Left colon (tissue), 2 donors: ENCODE results near the gene KHDC4. TPM values are rescaled to one million over a fixed set of nuclear protein-coding genes. Genes with fewer than 3 reads are reported as not detected.
"Not testable (repeated sequence)": the region's sequence is repeated elsewhere in the genome, so short reads cannot be mapped to it uniquely, and the experiment has no call there.

Experiments used
- ATAC-seq: fragments of 200-7000 bp; cut with Tn5 transposase; one replicate; pipeline ENCODE4 v1.9.1; 2020; ENCODE audit warnings: mild to moderate bottlenecking, moderate library complexity
- DNase-seq, 2 donors: peaks; one replicate each; pipeline ENCODE4 v3.0.0-alpha.2; 2020
- intact Hi-C, 2 donors: fragments of 100-400 bp; cut with DNase I in 1 of 2; cut with micrococcal nuclease in 1 of 2; formaldehyde crosslinking; loops; one replicate each; pipeline versions ENCODE4 v1.11.2 to v1.14.0; 2022; cut with DNase I, micrococcal nuclease
- total RNA-seq, 2 donors: library from RNA; stranded (reverse); fragmentation: NEBNext Ultra II Directional; extraction: Animal tissue kit (Norgen Biotek cat#: 25700); gene quantifications; one replicate each; pipeline ENCODE4 v1.2.1, GENCODE V29; 2021
- donor health status: DM: no; HTN: no; CAD: no.
- donor health status: DM: yes; HTN: yes; CAD: no.

KHDC4 gene
- total RNA-seq, 2 donors from 2014 or later: 45.6 to 54.1 TPM

DNA sequence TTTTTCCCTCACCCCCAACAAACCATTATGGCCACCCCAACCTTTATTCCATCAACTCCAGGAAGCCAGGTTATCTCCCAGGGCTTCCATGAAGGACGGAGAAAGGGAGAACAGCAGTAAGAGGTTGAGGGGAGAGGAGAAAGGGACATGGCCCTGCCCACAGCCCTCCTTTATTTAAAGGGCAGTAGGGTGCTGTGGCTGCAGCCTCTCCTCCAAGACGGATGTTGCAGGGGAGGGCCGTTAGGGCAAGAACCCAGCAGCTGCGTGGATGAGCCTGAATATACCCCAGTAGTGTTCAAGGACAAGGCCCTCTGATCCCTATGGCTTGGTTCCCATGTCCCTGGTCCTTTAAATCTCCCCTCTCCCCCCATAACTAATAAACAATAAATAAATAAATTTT, 13.1 kb upstream of the KHDC4 start:
- DNase-seq (no peak), ATAC-seq (no peak)
- intact Hi-C loops: no loop called here

DNA sequence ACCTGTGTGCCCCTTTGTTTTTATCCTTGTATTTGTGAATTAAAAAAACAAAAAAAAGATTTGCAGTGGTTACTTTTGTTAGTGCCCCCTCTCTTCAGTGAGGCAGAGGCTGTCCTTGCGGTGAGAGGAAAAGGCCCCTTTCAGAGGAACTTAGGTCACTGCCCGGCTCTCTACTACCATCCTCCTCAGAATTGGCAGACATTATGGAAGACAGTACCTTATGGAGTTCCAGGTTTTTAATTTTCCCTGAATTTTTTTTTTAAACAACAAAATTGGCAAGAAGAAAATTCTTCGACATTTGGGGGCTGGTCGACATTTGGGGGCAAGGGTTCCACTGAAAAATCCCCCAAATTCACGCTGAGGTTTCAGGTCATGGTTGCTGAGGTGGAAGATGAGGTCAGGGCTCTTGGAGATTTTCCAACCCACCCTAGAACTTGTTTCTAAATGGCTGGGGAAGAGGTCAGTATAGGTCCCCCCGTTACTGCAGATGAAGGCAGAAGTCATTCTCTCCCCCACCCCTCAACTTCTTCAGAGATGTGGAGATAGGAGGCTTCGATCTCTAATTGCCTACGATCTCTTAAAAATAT, 12.5 kb upstream of the KHDC4 start:
- intact Hi-C loops: no loop called here
- ATAC-seq (no peak), DNase-seq (no peak)

DNA sequence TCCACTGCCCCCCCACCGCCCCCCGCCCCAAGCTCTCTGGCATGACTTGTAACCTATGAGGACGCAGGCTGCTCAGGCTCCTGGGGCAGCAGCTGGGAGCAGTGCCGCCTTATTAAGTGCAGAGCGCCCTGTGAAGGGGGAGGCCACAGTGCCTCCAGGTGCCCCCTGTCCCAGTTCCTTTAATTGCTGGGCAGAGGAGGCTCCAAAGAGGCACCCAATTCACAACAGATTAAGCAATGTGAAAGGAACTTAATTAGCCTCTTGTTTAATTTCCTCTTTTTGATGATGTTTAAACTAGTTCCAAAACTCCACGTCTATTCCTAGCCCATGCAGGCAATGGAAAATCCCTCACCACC, 10.2 kb upstream of the KHDC4 start:
- ATAC-seq (no peak), DNase-seq (no peak)
- intact Hi-C loops: no loop called here

DNA sequence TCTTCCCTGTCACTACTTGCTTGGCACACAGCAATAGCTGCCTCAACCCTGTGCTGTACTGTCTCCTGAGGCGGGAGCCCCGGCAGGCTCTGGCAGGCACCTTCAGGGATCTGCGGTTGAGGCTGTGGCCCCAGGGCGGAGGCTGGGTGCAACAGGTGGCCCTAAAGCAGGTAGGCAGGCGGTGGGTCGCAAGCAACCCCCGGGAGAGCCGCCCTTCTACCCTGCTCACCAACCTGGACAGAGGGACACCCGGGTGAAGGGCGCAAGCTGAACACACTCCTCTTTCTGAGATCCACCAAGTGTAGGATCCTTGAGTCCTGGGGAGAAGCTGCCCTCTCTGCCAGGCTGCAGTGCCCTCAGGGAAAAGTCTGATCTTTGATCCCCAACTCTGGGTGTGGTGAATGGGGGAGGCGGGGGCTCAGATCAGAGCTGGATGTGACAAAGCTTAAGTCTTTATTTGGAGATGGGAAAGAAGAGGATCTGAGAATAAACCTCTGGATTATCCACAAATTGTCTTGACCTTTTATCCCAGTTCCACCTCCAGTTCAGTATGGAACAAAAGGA, 8.4 kb upstream of the KHDC4 start:
- peak; percentile 75 to 78 for DNase-seq
- intact Hi-C loops: no loop called here
- ATAC-seq: peak; percentile 48

DNA sequence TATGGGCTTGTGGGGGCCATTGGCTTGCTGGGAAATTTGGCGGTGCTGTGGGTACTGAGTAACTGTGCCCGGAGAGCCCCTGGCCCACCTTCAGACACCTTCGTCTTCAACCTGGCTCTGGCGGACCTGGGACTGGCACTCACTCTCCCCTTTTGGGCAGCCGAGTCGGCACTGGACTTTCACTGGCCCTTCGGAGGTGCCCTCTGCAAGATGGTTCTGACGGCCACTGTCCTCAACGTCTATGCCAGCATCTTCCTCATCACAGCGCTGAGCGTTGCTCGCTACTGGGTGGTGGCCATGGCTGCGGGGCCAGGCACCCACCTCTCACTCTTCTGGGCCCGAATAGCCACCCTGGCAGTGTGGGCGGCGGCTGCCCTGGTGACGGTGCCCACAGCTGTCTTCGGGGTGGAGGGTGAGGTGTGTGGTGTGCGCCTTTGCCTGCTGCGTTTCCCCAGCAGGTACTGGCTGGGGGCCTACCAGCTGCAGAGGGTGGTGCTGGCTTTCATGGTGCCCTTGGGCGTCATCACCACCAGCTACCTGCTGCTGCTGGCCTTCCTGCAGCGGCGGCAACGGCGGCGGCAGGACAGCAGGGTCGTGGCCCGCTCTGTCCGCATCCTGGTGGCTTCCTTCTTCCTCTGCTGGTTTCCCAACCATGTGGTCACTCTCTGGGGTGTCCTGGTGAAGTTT, 7.8 kb upstream of the KHDC4 start:
- ATAC-seq (peak; percentile 38), DNase-seq (peak; percentile 47 to 55)
- intact Hi-C loops: no loop called here

DNA sequence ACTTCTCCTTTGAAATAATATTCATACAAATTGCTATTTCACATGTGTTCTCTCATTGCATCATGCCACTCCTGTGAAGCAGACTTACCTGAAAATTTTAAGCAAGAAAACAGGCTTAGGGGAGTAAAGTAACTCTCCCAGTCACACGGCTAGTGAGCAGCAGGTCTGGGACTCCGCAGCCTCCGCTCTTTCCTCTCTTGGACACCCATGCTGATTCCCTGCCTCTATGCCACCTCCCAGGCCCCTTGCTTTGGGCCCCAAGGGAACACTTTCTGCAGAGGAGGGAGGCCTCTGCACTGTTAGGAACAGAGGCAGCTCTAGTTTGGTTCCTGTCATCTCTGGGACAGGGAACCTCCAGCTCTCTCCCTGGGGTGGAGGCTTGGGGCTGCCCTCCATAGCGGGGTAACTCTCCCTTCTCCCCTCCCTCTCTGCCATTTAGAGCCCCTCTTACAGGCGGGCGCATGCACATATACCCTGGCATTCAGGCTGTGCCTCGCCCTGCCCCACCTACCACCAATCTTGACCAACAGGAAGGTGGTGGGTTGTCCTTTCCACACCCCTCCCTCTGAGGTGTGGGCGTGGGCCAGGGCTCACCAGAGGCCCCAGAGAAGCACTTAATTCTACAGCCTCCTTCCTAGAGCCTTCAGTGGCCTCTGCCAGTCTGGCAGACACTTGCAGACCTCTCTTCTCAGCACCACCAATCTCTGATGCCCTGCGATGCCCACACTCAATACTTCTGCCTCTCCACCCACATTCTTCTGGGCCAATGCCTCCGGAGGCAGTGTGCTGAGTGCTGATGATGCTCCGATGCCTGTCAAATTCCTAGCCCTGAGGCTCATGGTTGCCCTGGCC, 7.0 kb upstream of the KHDC4 start, which contains the start of gene RXFP4:
TSS of gene RXFP4 (plus strand) at position 646 of the 852 bp plus-strand sequence. CDS start at position 718, 72 bp downstream.
- intact Hi-C loops: no loop called here
- ATAC-seq (peak; percentile 68), DNase-seq (peak; percentile 87 to 93)

DNA sequence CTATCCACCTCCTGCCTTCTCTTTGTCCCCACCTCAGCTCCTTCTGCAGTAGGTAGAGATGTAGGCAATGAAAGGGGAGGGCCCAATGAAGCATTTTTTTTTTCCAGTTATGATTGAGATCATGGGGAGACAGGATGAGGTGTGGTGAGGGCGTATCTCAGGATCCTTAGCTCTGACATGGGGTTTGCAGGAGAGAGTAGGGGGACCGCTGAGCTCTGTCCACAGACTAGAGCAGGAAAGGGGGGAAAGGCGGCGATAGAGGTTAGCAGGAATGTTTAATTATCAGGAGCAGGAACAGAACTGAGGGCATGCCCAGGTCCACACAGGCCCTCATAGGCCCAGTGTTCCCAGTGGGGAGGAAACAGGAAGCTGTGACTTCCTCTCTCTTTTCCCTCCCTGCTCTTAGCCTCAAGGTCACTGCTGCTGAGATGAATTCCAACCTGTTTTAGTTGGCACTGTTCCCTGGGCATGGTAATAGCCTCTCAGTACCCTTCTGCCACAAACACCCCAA, 6.3 kb upstream of the KHDC4 start:
- intact Hi-C loops: no loop called here
- ATAC-seq (peak; percentile 65), DNase-seq (peak; percentile 46 to 68)

DNA sequence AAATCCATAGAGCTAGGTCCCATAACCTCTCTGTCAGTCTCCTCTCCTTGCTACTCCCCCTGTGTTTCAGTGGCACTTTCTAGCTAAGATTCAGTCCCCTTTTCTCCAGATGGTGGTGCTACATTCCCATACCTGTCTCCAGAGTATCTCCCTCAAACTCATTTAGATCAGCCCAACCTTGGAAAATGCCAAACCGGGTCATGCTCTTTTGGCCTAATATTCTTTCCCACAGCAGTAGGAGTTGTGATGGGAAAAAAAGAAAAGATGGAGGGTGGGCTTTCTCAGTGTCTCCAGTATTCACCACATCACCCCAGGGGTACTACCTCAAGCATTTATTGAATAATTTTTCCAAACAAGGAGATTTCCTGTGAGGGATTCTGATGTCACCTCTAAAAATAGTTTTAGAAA, 4.0 kb upstream of the KHDC4 start:
- DNase-seq: no peak
- no peak for ATAC-seq
- intact Hi-C loops: loop anchor here (5.0 to 10.0 kb wide), 2 partner anchors 47 to 49 kb away; no protein-coding TSS in a partner anchor

DNA sequence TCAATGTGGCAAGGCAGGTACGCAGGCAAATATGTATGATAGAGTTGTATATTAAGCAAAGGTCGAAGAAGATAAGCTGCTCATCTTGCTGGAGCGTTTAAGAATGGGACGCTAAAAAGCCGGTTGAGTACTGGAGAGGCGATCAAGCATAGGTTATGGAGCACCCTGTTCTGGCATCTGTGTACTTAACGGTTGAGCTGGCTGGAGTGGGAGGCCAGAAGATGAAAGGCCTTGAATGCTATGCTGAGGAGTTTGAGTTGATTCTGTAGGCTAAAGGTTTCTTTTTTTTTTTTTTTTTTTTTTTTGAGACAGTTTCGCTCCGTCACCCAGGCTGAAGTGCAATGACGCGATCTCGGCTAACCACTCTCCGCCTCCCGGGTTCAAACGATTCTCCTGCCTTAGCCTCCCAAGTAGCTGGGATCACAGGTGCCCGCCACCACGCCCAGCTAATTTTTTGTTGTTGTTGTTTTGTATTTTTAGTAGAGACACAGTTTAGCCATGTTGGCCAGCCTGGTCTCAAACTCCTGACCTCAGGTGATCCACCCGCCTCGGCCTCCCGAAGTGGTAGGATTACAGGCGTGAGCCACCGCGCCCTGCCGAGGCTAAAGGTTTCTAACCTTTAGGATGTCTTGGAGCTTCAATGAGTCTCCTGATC, 850 bp upstream of the KHDC4 start:
- no peak for ATAC-seq
- DNase-seq: no peak
- intact Hi-C loops: loop anchor here (5.0 to 10.0 kb wide), 2 partner anchors 50 to 52 kb away; no protein-coding TSS in a partner anchor

DNA sequence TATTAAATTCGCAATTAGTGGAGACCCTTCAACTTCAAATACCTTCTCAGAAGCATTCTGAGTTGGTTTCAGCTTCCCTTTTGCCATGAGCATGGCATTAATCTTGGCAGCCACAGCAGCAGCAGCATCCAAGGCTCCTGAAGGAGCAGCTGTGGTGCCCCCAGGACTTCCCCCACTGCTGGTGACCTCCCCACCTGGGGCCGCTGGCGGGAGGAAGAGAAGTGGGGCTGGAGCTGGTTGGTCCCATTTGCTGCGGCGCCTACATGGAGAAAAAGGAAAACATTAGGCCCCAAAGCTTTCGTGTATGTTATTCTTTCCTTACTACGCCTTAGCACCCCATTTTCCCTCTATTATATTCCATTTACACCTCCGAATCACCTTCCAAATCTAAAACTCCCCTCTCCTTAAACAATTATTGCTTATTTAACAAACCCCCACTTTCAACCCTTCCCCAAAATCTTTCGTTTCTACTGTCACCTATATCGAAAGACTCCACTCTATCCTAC, 569 bp downstream of the KHDC4 start:
- DNase-seq: peak in 1 of 2 donors; percentile 34
- ATAC-seq: peak; percentile 11
- intact Hi-C loops: loop anchor here in 1 of 2 donors (10.0 kb wide), 1 partner anchor 51 kb away; no protein-coding TSS in a partner anchor

DNA sequence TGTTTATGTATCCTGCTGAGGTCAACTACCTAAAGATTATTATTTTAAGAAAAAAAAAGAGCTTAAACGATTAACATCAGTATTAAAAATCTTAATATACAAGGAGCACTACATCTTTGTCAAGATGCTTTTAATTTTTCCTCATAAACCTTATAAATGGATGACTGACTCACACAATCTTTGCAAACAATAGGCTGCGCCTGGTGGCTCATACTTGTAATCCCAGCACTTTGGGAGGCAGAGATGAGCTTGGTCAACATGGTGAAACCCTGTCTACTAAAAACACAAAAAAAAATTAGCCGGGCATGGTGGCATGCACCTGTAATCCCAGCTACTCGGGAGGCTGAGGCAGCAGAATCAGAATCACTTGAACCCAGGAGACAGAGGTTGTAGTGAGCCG, 1.7 kb downstream of the KHDC4 start:
- no peak for DNase-seq

DNA sequence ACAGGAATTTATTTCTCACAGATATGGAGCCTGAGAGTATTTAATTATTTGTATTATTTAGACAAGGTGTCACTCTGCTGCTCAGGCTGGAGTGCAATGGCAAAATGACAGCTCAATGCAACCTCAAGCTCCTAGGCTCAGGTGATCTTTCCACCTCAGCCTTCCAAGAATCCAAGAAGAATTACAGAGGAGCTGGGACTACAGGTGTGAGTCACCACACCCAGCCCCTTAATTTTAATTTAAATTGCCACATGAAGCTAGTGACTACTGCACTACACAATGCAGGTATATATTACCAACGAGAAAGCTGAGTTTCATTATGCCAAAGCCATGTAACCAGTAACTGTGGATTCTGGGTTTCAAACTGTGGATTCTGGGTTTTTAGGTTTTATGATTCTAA, 2.1 kb downstream of the KHDC4 start:
- ATAC-seq (no peak), DNase-seq (no peak)
- intact Hi-C loops: loop anchor here in 1 of 2 donors (10.0 kb wide), 1 partner anchor 53 kb away; no protein-coding TSS in a partner anchor

More for the DNA sequence above, 1.7 kb downstream of the KHDC4 start:
- intact Hi-C loops: loop anchor here in 1 of 2 donors (10.0 kb wide), 1 partner anchor 52 kb away; no protein-coding TSS in a partner anchor
- no peak for ATAC-seq

DNA sequence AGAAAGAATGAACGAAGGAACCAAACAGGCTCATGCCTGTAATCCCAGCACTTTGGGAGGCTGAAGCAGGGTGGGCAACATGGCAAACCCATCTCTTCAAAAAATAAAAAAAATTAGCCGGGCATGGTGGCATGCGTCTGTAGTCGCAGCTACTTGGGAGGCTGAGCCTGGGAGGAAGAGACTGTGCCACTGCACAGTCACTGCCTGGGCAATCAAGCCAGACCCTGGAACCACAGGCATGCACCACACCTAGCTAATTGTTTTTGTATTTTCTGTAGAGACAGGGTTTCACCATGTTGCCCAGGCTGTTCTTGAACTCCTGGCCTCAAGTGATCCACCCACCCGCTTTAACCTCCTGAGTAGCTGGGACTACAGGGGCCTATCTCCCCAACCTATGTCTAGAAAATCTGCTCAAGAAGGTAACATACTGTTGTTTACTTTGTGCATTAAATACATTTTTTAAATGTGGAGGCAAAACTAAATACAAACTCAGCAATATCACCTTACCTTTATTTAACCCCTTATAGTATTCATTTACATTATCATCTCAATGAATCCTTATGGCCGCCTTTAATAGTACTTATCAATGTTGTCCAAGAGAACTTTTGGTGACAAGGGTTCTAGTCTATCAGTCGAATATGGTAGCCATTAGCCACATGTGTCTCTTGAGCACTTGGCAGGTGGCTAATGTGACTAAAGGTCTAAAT, 2.7 kb downstream of the KHDC4 start:
- ATAC-seq (peak; percentile 54), DNase-seq (peak; percentile 49 to 60)
- intact Hi-C loops: loop anchor here in 1 of 2 donors (10.0 kb wide), 1 partner anchor 53 kb away; no protein-coding TSS in a partner anchor

DNA sequence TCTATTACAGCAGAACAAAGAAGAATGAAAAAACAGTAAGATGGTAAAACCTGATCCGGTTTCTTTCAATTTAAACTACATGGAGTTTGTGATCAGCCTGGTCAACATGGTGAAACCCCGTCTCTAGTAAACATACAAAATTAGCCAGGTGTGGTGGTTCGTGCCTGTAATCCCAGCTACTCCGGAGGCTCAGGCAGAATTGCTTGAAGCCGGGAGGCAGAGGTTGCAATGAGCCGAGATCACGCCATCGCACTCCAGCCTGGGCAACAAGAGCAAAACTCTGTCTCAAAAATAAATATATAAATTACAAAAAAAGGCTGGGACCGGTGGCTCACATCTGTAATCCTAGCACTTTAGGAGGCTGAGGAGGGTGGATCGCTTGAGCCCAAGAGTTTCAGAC, 3.5 kb downstream of the KHDC4 start:
- ATAC-seq, DNase-seq: not testable (repeated sequence)
- intact Hi-C loops: loop anchor here in 1 of 2 donors (10.0 kb wide), 1 partner anchor 54 kb away; no protein-coding TSS in a partner anchor

DNA sequence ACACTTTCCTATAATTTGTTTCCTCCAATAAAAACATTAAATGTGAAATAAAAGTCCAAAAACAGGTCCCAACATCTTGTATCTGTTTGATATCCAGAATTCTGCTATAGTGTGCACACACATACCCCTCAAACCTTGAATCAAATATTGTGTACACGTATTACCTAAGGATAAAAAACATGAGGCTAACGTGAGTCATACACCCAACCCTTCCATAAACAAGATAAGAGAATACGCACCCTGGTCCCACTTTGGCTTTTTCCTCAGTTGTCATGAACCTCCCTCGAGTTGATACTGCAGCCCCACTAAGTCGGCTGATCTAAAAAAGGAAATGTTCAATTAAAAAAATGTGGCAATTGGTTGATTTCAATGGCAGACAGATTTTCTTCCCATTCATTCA, 5.2 kb downstream of the KHDC4 start:
- intact Hi-C loops: no loop called here
- ATAC-seq (peak; percentile 22), DNase-seq (no peak)

DNA sequence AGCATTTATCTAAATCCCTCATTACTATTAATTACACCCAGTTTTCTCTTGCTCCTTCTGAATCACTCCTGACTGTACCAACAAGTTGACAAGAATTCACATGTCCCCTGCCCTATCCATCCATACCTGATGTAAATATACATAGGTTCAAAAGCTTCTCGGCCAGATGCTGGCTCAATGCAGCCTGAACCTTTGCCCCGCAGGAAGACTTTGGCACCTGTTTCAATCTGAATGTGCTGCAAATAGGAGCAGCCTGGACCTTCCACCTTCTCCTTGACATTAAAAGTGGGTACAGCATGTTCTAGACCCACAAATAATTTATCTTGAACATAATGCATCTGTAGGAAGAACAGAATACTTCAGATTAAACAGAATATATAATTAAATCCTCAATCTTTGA, 8.7 kb downstream of the KHDC4 start:
- ATAC-seq (no peak), DNase-seq (no peak)
- intact Hi-C loops: no loop called here

DNA sequence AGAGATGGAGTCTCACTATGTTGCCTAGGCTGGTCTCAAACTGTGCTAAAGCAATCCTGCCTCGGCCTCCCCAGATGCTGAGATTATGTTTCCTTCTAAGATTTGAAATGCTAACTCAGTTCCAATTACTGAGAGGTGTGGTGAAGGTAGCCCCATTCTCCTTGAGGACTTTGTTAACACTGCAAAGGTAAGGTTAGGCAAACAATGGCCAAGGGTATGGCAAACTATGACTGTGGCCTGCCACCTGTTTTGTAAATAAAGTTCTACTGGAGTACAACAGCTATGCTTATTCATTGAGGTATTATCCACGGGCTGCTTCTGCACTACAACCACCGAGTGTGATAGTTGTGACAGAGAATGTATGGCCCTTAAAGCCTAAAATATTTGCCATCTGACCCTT, 13.5 kb downstream of the KHDC4 start:
- intact Hi-C loops: no loop called here
- DNase-seq: no peak
- peak; percentile 63 for ATAC-seq
